AG04450 (cell line): Measurements from ENCODE around the gene TACO1. TPM values are rescaled to one million over a fixed set of nuclear protein-coding genes. Genes with fewer than 3 reads are reported as not detected.

Source experiments
- CTCF ChIA-PET: fragments of 300-600, 350-600 bp; formaldehyde crosslinking; extraction: SDS; loops from one replicate; lab custom pipeline; 2022; ENCODE audit warnings: antibody characterized with exemption, inconsistent platforms; lab: Charles Lee
- POLR2A ChIA-PET: fragments of 350-600 bp; formaldehyde crosslinking; extraction: SDS; loops from one replicate; lab custom pipeline; 2021; ENCODE audit warnings: antibody characterized with exemption, inconsistent platforms; lab: Yijun Ruan, JAX
- DNase-seq: peaks from one replicate; pipeline ENCODE4 v3.0.0-alpha.2; 2011; ENCODE audit warnings: low read depth, low spot score
- H3K27ac ChIP-seq: one replicate; pipeline ENCODE4 v1.5.1; 2012; ENCODE audit warnings: low read depth, low read length, control low read depth
- H3K27me3 ChIP-seq: one replicate; pipeline ENCODE4 v1.6.0; 2012; ENCODE audit warnings: low read length; ENCODE audit not compliant: control insufficient read depth, insufficient read depth
- H3K4me3 ChIP-seq: 2 replicates; pipeline ENCODE4 v1.5.1; 2011; ENCODE audit warnings: mild to moderate bottlenecking, low read depth, low read length, control low read depth
- H3K9me3 ChIP-seq: 2 replicates; pipeline ENCODE4 v1.5.1; 2012; ENCODE audit warnings: low read length; ENCODE audit not compliant: control insufficient read depth, insufficient read depth
- polyA plus RNA-seq: library from polyadenylated mRNA; depleted of rRNA; stranded (reverse); fragments of >200 nt; gene quantifications from 2 replicates; pipeline ENCODE4 v1.2.3, GENCODE V29; 2011
- TF ChIP-seq, protein P1 (sequence below): IDR thresholded peaks from 2 replicates; pipeline ENCODE4 v1.5.1; 2011; ENCODE audit warnings: low read depth, low read length, control low read depth, inconsistent platforms

TACO1 gene
- polyA plus RNA-seq, 1 experiment: 23.2 TPM

DNA sequence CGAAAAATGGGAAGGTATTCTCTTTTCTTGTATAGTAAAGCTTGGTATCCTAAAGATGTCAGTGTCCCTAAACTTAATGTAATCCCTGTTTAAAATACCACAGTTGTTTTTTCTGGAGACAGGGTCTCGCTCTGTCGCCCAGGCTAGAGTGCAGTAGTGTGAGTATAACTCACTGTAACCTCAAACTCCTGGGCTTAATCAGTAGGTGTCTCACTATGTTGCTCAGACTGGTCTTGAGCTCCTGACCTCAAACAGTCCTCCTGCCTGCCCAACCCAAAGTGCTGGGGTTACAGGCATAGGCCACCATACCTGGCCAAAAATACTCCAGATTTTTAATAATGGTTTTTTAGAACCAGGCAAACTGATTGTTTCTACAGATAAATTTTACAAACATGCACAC is 42.3 kb upstream of the TACO1 start:
- DNase-seq: no peak
- ChIA-PET CTCF (interaction anchor here (1.5 kb wide), 1 partner anchor 53 kb away, joined by 4 read pairs; no protein-coding TSS in a partner anchor), POLR2A (no interaction called here)

DNA sequence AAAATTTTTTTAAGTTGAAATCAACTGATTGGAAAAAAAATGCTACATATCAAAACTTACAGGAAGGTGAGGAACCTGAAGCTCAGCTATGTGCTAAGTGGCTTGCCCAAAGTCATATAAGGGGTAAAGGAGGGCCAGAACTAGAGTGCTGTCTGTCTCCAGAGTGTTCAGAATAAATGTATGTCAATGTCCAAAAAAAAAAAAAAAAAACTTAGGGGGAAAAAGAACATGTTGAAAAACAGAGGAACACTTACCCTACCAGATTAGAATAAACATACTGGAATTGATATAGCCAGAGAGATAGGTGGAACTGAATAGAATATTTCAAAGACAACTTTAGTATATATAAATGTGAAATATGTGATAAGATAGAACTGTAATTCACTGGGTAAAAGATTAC is 38.9 kb upstream of the TACO1 start:
- DNase-seq: no peak
- ChIA-PET POLR2A (interaction anchor here (1.1 kb wide), 1 partner anchor 35 kb away, joined by 3 read pairs; no protein-coding TSS in a partner anchor), CTCF (no interaction called here)
- TF ChIP-seq, protein P1, sequence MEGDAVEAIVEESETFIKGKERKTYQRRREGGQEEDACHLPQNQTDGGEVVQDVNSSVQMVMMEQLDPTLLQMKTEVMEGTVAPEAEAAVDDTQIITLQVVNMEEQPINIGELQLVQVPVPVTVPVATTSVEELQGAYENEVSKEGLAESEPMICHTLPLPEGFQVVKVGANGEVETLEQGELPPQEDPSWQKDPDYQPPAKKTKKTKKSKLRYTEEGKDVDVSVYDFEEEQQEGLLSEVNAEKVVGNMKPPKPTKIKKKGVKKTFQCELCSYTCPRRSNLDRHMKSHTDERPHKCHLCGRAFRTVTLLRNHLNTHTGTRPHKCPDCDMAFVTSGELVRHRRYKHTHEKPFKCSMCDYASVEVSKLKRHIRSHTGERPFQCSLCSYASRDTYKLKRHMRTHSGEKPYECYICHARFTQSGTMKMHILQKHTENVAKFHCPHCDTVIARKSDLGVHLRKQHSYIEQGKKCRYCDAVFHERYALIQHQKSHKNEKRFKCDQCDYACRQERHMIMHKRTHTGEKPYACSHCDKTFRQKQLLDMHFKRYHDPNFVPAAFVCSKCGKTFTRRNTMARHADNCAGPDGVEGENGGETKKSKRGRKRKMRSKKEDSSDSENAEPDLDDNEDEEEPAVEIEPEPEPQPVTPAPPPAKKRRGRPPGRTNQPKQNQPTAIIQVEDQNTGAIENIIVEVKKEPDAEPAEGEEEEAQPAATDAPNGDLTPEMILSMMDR: no peak
- Histone ChIP-seq H3K9me3 (no peaks in the 10 kb centered on the region), H3K27me3 (no peaks in the 10 kb centered on the region), H3K4me3 (no peak overlapping the region), H3K27ac (no peak overlapping the region)

More for the DNA sequence above, 42.3 kb upstream of the TACO1 start:
- H3K9me3 ChIP-seq: no peaks in the 10 kb centered on the region
- H3K27me3 ChIP-seq: no peaks in the 10 kb centered on the region
- TF ChIP-seq, protein P1: no peak
- H3K4me3 ChIP-seq: no peak overlapping the region
- H3K27ac ChIP-seq: no peak overlapping the region

DNA sequence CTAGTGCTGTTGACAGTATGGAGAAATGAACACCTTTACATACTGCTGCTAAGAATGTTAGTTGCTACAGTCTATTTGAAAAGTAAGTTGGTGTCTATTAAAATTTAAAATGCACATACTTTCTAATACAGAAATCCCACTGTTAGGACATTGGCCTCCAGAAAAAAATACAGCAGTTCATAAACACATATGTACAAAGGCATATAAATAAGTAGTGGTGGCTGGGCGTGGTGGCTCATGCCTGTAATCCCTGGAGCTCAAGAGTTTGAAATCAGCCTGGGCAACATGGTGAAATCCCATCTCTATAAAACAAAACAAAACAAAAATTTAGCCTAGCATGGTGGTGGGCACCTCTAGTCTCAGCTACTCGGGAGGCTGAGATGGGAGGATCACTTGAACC is 37.4 kb upstream of the TACO1 start:
- DNase-seq: no peak
- Histone ChIP-seq H3K9me3 (no peaks in the 10 kb centered on the region), H3K27ac (no peak overlapping the region), H3K27me3 (no peaks in the 10 kb centered on the region), H3K4me3 (no peak overlapping the region)
- TF ChIP-seq, protein P1: no peak
- ChIA-PET CTCF (no interaction called here), POLR2A (no interaction called here)

DNA sequence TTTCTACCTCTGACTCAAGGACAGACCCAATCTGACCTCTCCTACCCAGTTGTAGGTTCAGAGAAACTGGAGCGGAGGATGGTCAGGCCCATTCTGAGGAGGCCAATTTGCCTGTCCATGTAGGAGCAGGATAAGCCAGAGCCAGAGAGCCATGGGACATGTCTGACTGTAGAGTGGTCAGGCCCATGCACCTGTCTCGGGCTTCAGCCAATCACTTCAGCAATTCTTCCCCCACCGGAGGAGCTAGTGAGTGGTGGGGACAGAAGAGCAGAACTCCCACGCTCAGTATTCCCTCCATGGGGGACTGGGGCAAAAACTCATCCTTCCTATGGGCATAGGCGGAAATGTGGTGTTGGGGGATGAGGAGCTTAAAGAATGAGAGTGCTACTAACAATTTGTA is 36.1 kb upstream of the TACO1 start:
- no peaks in the 10 kb centered on the region for H3K27me3 ChIP-seq
- no peak overlapping the region for H3K27ac ChIP-seq
- POLR2A ChIA-PET: no interaction called here
- TF ChIP-seq, protein P1: no peak
- no peak overlapping the region for H3K4me3 ChIP-seq
- CTCF ChIA-PET: interaction anchor here (1.2 kb wide), 1 partner anchor 48 kb away, joined by 5 read pairs; no protein-coding TSS in a partner anchor
- no peaks in the 10 kb centered on the region for H3K9me3 ChIP-seq
- DNase-seq: no peak

DNA sequence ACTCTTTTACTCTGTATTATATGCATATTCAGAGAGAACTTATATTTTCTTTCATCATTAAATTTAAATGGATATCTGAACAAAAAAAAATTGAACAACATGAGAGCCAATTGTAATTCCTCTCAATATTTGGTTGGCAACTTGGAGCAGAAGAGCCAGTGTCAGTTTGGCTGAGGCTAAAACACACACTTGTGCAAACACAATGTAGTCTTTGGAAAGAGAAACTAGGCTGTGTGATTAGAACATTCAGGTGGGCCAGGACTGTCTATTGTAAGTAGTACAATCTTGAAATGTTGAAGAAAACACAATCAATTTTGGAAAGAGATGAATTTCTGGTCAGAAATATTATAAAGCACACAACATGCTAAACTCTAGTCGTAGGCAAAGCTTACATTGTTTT is 33.5 kb upstream of the TACO1 start:
- CTCF ChIA-PET: no interaction called here

More for the DNA sequence above, 33.5 kb upstream of the TACO1 start:
- Histone ChIP-seq H3K27me3 (no peaks in the 10 kb centered on the region), H3K9me3 (no peaks in the 10 kb centered on the region), H3K4me3 (no peak overlapping the region), H3K27ac (no peak overlapping the region)
- POLR2A ChIA-PET: no interaction called here
- TF ChIP-seq, protein P1: no peak
- DNase-seq: no peak
